Measurements from ENCODE around the gene SLC37A3.

Gene SLC37A3

DNA sequence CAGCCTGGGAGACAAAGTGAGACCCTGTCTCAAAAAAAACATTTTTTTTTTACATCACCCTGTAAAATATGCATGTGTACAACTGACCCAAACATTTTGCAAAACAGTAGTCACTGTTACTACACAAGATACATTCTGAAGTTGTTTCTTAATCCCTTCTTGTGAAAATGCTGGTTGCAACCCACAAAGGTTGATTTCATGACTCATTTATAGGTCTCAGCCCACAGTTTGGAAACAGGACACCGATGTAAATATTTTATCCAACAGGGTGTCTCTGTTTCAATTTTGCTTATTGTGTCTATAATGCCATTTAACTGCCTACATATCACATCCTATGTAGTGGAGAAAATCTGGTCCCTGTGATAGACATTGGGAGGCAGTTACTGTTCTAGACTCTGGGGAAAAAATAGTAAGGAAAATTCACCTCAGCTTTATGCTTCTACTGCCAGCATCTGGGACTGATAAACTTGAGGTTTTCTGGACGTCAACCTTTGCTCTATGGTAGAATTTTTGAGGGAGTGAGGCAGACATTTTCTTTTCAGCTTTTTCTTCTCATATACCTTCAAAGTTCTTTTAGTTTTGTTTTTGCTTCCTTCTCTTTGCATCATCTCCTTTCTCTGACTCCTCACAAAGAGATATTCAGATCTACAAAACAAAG lies 4.0 kb upstream of the SLC37A3 start:
- no peak for DNase-seq (ENCODE audit: low spot score)

DNA sequence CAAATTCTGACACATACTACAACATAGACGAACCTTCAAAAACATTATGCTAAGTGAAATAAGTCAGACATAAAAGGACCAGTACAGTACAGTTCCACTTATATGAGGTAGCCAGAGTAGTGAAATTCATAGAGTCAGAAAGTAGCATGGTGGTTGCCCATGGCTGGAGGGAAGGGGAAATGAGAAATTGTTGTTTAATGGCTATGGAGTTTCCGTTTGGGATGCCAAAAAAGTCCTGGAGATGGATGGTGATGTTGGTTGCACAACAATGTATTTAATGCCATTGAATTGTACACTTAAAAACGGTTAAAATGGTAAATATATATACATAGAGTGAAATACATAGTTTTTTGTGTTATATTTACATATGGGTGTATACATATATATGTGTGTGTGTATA lies 2.1 kb upstream of the SLC37A3 start:
- no peak for DNase-seq (ENCODE audit: low spot score)

DNA sequence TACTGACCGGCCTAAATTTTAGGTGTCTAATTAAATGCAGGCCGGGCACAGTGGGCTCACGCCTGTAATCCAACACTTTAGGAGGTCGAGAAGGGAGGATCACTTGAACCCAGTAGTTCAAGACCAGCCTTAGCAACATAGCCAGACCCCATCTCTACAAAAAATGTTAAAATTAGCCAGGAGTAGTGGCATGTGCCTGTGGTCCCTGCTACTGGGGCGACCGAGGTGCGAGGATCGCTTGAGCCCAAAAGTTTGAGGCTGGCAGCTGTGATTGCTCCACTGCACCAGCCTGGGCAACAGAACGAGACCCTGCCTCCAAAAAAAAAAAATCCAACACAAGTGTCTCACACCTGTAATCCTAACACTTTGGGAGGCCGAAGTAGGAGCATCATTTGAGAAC lies 491 bp upstream of the SLC37A3 start:
- no peak for DNase-seq (ENCODE audit: low spot score)

DNA sequence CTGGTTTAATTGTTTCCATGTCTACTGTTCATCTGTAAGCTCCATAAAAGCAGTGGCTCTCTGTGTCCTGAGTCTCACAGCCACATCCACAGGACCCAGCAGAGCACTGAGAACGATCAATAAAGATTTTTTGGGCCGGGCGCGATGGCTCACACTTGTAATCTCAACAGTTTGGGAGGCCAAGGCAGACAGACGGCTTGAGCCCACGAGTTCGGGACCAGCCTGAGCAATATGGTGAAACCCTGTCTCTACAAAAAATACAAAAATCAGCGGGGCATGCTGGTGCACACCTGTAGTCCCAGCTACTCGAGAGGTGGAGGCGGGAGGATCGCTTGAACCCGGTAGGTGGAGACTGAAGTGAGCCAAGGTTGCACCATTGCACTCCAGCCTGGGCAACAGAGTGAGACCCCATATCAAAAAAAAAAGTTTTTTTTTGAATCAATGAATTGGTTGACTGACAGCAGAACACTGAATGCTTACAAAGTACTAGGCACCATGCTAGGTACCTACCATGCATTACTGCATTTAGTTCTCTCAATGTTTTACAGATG lies 4.5 kb downstream of the SLC37A3 start:
- DNase-seq (ENCODE audit: low spot score): no peak

DNA sequence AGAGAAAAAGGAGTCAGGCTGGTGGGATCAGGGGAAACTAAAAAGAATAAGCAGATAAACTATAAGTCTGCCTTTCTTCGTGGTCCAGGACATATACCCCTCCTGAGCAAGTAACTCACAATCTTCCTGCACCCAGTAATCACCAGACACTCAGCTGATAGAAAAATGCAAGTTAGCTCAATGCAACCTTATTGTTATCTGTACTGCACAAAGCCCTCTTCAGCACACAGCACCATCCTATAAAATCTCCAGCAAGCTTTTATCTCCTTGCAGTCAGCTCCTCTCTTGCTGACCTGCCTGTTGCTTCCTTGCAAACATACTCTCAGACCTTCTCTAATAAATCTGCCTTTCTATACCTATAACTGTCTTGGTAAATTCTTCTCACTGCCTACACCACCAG lies 6.7 kb downstream of the SLC37A3 start:
- no peak for DNase-seq (ENCODE audit: low spot score)

DNA sequence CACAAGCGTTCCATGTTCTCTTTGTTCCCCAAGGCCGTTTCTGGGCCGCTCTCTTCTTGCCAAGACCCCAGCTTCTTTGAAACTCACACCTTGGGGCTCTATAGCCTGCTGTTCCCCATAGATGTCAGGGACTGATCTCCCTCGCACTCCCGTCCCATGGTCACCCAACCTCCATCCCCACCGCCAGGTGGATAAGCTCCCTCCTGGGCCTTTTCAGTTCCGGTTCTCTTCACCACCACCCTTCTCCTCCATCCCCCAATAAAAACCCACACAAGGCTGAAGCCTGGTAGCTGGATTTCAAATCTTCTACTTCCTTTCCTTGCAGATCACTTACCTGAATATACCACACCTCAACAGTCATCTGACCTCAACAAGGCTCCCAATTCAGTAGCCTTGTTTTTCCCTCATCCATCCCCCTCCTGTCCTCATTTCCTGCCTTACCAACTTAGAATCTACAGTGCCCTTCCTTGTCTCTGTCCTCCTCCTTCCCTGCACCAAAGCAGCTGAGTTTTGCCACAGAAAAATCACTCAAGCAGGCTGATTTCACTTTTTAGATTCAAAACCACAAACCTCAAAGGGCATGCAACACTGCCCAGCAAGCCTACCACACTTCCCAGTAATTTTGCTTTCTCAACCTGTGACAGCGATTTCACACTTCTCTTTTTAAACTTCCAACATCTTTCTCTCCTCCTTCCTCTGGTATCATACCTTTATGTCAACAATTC lies 7.7 kb downstream of the SLC37A3 start:
- DNase-seq (ENCODE audit: low spot score): no peak

DNA sequence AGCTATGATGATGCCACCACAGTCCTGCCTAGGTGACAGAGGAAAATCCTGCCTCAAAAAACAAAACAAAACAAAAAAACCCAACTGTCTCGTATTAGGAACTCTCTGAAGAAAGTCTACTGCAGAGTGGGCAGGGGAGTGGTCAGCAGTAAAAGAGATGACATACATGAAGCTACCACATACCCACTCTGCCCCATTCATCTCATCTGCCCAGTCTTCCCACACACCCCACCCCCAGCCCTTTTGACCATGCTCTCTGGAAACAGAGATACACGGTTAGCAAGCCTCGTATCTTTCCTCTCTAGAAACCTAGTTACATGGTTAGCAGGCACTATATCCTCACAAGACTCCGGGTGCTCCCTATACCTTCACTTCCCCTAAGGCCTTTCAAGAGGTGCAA lies 8.3 kb downstream of the SLC37A3 start:
- no peak for DNase-seq (ENCODE audit: low spot score)

DNA sequence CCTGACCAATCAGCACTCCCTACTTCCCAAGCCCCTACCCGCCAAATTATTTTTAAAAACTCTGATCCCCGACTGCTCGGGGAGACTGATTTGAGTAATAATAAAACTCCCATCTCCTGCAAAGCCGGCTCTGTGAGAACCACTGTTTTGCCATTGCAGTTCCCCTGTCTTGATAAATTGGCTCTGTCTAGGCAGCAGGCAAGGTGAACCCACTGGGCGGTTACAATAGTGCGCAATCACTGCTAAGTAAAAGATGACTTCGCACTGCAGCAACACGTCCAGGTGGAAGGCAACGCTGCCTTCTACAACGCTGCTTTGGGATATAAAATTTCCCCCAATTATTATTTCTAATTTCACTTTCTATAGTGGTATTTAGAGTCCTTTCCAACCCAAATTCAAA lies 8.9 kb downstream of the SLC37A3 start:
- no peak for DNase-seq (ENCODE audit: low spot score)

DNA sequence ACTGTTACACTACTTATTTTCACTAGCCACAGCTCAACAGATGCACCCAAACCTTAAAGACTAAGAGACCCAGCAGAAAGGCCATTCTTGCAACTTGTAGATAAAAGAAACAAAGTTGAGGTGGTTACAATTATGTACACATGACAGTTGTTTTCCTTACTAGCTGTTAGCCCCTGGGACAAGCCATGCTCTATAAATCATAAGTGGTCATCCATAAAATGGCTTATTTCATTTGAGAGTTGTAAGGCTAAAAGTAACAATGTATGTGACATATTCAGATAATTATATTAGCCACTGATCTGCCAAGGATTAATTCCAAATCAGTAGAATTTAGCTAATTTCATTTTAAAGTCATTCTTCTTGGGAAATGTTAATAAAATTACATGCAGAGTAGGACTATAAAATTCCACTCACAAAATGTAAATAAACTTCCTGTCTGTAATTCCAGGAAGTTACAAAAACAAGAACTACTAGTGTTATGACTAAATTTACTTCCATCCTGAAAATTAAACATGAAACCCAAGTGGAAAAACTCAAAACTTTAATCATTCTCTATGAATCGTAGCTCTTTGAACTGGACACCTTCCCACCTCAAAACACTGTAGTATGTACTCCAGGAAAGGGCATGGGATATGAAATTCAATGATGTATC lies 13.3 kb downstream of the SLC37A3 start:
- DNase-seq (ENCODE audit: low spot score): no peak

DNA sequence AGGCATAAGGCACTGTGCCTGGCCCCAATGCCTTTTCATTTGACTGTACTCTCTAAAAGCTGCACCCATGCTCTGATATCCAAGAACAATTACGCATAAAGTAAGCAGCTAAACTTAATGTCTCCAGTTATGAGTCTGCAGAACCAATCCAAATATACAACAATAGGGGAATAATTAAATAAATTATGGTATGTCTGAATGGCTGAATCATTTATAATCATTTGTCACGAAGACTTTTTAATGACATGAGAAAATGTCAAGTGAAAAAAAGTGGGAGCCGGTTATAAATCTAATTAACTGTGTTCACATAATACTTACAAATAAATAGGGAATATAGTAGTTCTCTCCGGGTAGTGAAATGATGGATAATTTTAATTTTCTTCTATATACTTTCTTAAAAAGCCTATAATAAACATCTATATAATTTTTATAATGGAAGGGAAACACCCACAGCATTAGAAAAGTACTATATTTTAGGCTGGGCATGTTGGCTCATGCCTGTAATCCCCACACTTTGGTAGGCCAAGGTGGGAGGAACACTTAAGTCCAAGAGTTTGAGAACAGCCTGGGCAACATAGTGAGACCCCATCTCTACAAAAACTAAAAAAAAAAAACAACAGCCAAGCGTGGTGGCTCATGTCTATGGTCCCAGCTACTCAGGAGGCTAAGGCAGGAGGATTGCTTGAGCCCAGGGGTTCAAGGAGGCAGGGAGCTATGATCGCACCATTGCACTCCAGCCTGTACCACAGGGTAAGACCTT lies 14.2 kb downstream of the SLC37A3 start:
- no peak for DNase-seq (ENCODE audit: low spot score)

DNA sequence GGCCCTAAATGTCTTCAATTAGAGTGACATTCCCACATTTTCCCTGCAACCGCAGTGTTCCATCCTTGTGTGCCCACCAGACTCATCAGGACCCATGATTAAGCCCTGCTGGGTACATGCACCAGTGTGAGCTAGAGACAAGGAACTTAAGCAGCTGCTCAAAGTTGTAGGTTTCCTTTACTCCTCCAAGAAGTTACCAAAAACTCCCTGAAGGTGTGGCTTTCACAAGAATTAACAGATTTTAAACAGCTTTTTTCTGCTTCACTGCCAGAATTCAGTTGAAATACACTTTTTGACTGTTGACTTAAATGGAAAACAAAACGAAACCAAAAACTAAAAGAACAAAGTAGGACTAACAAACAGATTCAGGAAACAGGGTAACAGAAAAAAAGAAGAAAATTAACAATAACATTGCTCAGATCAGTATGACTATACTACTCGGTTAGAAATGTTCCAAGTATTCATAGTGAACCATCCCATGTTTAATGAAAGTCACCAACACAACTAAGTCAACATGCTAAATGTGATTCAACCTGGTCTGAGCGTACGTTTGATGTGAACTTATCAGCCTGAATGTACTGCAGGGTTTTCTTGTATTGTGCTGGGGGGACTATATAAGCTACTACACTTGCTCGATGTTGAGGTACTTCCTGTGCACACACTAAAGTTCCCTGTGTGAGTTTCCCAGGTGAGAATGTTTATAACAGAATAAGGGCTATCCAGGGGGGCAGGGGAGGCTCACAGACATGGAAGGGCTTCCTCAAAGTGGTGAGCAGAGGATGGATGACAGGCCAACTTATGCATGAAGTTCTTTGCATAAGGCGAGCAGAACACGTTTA lies 22.2 kb downstream of the SLC37A3 start:
- no peak for DNase-seq (ENCODE audit: low spot score)

DNA sequence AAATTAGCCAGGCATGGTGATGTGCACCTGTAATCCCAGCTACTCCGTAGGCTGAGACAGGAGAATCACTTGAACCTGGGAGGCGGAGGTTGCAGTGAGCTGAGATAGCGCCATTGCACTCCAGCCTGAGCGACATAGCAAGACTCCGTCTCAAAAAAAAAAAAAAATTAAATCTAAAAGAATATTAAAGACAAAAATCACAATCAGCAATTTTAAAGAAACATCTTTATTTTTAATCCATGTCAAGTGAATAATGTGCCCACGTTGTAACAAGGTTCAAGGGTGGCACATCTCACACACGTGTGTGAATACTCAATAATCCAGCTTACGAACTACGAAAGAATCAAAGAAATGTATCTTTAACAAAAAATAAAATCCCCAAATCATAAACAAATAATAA lies 23.0 kb downstream of the SLC37A3 start:
- no peak for DNase-seq (ENCODE audit: low spot score)

DNA sequence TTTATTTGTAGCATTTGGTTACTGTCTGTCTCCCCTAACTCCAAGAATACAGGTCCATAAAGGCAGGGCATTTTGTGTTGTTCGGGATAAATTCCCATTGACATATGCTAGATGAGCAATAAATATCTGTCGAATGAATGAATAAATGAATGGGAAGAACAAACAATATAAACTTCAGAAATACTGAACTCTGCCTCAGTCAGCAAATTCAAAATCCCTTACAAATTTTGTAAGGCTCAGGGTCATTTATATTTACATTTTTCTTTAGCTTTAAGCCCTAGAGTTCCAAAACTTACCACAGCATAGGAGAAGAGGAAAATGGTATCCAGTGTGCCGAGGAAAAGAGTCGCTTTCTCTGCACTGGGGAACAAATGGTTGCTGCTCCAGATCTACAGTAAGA lies 29.0 kb downstream of the SLC37A3 start:
- no peak for DNase-seq (ENCODE audit: low spot score)

DNA sequence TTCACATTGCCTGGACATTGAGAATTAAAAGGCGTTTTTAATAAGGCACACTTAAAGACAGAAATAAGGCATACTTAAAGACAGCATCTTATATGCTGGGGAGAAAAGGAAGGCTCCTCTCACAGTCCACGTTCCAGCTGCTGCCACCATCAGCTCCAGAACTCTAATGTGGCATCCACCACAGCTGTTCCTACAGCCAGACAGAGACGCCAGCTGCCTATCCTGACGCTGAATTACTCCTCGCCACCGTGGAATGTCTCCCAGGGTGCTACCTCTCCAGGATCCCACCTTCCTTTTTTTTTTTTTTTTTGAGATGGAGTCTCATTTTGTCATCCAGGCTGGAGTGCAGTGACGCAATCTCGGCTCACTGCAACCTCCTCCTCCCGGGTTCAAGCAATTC lies 30.8 kb downstream of the SLC37A3 start:
- DNase-seq (ENCODE audit: low spot score): no peak

DNA sequence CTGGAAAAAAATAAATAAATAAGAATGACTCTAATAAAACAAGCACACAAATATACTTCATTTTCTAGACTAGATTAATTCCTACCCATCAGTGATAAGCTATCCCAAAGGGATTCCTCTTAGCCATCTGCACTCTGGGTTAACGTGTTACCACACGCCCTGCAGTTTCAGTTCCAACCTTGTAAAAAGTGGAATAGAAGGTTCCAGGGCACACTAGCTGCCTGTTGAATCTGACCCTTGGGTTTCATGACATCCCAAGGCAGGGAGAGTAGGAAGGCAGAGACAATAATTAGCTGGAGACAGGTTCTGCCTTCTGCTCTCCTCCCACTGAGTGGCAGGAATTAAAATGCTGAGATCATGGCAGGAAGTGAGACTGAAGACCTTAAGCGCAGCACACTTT lies 33.5 kb downstream of the SLC37A3 start:
- DNase-seq (ENCODE audit: low spot score): no peak

DNA sequence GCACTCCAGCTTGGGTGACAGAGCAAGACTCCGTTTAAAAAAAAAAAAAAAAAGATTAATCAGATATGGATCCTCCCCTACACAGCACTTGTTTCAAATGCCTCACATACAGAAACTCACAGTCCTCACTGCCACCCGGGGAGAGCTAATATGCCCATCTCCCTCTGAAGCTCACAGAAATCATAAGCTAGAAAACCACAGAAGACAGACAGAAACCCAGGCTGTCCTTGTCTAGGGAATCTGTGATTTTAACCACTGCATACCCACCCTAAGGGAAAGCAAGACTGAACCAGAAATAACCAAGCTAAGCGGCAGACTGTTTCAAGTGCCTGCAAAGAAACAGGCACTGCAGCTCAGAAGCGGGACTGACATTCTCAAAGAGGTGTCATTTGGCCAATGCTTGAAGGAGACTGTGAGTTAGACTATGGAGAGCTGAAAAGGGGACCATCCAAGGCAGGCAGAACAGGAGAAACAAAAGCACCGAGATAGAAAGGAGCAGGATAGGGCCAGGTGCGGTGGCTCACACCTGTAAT lies 37.6 kb downstream of the SLC37A3 start:
- no peak for DNase-seq (ENCODE audit: low spot score)

DNA sequence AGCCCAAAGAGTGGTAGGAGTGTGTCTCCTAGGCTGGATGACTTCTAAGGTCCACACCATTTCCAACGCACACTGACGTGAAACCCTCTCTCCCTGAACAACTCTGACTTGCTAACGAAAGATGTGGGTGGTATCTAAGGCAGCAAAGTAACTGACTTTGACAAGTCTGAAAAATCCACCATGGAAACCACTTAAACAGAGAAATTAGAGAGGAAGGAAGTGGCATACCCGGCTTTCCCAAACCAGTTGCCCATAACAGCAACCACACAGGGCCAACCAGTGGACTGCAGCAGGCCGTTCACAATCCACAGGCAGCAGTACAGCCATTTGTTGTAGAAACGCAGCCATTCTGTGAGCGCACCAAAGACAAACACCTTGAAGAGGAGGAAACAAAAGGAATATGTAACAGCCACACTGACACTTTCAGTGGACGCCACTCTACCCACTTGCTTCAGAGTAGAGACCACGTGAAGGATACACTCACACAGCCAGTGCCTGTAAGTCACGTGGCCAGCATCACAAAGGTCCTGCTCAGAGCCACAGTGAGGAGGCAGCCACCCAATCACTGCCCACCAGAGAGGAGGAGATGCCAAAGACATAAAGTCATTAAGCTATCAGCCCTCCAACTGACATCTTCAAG lies 39.8 kb downstream of the SLC37A3 start:
- DNase-seq (ENCODE audit: low spot score): no peak

DNA sequence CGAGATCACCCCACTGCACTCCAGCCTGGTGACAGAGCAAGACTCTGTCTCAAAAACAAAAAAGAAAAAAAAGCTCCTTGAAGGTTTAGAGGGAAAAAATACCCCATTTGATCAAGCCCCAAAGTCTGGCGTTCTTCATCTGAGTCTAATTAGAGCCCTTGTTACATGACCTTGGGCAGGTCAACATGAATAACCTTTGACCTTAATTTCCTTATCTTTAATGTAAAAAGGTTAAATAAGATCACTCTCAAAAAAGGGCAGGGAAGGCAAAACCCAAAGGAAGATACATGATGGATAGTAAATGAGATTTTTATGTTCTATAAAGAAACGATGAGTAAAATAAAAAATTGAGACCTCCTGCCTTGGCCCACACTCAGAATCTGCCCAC lies 40.3 kb downstream of the SLC37A3 start:
- DNase-seq (ENCODE audit: low spot score): no peak

DNA sequence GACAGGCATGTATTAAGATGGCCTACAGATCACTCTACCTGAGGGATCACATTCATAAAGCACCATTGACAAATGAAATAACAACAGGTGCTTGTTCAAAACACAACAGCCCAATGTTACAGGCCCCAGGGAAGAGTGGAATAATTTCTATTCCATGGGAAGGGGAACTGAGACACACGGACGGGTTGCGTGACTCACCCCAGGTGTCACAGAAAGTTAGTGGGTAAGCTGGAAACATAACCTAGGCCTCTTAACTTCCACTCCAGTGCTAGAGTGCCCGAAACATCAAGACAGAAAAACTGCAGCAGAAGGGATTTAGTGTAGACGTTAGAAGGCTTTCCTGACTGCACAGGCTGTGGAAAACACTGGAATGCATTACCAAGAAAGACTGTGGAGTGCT lies 48.3 kb downstream of the SLC37A3 start:
- no peak for DNase-seq (ENCODE audit: low spot score)

DNA sequence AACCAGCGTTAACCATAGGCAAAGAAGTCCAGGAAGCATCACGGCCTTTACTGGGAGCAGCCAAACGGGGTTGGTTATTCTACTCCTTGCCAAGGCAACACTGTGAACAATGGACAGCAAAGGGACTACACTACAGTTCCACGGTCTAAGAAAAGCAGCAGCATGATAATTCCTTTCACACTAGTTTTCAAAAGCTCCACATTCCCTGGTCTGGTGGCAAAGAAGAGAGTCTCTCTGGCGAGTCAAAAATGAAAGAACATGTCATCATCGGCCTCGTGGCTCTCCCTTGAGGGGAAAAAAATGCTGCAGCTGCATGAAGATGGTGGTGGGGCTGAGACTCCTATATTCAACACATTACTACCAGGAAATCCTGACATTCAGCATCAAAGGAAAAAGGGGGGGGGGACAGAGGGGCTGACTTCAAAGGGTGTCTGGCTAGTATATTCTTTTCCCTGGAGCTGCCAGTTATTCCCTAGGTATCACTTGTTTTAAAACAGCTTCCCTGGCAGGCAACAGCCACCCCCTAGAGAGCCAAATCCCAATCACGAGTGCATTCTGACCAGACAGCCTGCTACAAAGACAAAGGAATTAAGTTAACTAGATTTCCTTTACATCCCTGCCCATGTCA lies 49.1 kb downstream of the SLC37A3 start:
- DNase-seq (ENCODE audit: low spot score): peak; percentile 69

Data from kidney capillary endothelial cell (primary cell).